HG03039 (cell line): ENCODE measurements around the gene BARHL1.
"Not testable (repeated sequence)": the region's sequence is repeated elsewhere in the genome, so short reads cannot be mapped to it uniquely, and the experiment has no call there.

Experiments used
- ATAC-seq: cut with Tn5 transposase; IDR thresholded peaks from one replicate; pipeline ENCODE4 v1.9.1; 2021; ENCODE audit warnings: mild to moderate bottlenecking, moderate library complexity; ENCODE audit not compliant: unreplicated experiment

Gene BARHL1

DNA sequence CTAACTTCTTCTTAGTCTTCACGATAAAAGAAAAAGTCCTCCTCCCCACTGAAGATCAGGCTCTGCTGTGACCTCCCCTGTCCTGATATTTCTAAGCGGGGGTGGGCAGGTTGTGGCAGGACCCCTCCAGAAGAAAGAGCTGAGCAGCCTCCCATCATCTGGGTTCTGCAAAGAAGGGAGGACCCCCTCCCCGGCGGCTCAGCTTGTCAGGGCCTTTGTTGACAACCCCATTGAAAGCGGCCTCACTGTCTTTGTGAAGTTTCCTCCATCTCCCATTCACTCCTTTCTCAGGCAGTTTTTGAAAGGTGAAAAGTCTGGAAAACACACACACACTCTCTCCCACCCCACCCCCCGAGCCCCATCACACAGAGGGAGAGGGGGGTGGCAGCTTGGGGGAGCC is 26.2 kb upstream of the BARHL1 start:
- ATAC-seq = no peak

GRCh38 chr9:132556714-132557113 is 25.7 kb upstream of the BARHL1 start:
- no peak for ATAC-seq

DNA sequence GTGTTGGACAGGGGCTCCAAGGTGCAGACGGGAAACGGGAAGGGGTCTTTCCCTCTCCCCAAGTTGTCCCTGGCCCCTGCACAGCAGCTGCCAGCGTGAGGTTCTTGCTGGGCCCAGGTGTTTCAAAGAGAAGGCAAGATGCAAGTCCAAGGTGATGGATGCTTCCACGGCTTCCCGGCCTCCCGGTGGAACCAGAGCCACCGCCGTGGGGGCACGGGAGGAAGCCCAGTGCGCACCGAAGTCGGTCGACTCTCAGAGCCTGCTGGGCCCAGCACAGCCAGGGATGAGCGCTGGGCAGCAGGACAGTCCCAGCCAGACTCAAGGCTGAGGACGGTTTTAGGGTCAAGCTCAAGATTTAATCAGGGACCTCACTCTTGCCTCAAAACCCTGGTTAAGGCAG is 25.2 kb upstream of the BARHL1 start:
- no peak for ATAC-seq

- no peak for ATAC-seq
Observed at GRCh38 chr9:132559711-132560110, 22.7 kb upstream of the BARHL1 start.

DNA sequence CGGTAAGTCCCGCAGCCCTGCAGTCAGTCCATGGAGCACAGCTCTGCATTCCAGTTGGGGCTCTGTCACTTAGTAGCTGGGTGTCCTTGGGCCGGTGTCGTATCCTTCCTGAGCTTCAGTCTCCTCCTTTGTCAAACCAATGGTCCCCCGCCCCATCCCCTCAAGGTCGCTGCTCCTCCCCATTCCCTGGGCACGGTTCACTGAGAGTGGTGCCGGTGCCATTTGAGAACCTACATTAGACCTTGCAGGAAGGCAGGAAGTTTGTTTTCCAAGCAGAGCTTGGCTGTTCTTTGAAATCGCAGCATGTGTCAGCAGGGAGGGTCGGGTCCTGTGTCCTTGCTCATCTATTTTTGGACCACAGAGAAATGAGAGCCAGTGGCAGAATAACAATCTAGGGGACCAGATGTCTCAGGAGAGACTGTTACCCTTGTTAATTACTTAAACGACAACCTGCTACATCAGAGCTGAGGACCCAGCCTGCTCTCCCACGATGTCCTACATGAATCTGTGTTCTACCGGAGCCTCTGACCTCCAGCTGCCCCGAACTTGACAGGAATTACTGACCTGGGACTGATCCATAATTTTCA is 21.7 kb upstream of the BARHL1 start:
- ATAC-seq = no peak

GRCh38 chr9:132562306-132562573 is 20.2 kb upstream of the BARHL1 start:
- ATAC-seq = no peak

GRCh38 chr9:132564526-132564925 is 17.9 kb upstream of the BARHL1 start:
- ATAC-seq = no peak

DNA sequence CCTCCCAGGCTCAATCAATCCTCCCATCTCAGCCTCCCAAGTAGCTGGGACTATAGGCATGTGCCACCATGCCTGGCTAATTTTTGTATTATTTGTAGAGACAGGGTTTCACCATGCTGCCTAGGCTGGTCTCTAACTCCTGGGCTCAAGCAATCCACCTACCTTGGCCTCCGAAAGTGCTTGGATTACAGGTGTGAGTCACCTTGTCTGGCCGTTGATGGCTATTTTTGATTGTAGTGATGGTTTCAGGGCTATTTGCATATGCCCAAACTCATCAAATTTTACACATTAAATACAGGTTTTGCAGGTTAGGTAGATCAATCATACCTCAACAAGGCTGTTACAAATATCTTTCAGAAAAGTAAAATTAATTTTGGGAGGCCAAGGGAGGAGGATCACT is 13.6 kb upstream of the BARHL1 start:
- not testable (repeated sequence) for ATAC-seq

DNA sequence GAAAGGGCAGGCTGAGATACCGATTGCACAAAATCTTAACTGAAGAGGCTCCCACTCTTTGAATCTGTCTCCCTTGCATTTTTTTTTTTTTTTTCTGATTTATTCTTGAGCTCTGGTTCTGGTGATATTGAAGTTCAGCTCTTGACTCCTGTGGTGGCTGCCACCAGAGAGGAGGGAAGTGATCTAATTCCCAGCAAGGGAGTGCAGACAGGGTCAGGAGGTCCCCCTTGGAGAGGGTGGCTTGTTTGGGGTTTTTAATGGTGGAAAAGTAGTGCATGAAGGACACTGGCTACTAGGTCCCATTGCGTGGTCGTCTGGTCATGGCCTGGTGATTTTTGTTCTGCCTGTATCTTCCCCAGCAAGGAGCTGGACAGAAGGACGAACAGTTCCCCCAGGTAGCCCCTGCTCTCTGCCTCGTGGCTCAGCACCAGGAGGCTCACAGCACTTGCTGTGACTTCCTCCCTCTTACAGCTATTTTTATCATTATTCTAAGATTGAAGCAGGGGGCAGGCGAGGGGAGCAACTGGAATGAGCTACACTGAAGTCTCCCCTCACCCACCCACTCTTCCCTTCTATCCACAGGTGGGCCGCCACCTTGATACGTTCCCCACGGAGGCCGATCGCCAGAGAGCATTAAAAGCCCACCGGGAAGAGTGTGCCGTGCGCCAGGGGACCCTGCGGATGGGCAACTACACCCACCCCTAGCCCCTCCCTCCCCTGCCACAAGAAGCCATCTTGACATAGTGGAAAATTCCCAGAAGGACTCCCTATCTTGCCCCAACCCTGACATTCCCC is 10.4 kb upstream of the BARHL1 start:
- ATAC-seq = no peak

DNA sequence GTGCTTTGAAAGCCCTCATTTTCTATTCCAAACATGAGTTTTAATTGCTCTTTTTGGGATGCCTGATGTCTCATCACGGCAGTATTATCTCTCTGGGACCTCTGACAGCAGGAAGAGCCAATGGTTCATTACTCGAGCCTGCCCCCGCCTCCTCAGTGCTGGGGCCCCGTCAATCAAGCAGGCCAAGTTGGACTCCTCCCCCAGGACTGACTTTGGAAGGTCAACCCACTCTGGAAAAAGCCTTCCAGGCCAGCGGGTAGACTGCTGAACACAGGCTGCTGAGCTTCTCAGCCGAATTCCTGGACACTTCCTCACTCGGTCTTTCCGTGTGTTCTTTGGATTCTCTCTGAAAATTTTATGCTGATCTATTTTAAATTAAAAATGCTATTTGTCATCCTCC is 9.5 kb upstream of the BARHL1 start:
- no peak for ATAC-seq

GRCh38 chr9:132575005-132575609 is 7.3 kb upstream of the BARHL1 start:
- ATAC-seq = no peak

- no peak for ATAC-seq
Observed at GRCh38 chr9:132575811-132576210, 6.6 kb upstream of the BARHL1 start.

DNA sequence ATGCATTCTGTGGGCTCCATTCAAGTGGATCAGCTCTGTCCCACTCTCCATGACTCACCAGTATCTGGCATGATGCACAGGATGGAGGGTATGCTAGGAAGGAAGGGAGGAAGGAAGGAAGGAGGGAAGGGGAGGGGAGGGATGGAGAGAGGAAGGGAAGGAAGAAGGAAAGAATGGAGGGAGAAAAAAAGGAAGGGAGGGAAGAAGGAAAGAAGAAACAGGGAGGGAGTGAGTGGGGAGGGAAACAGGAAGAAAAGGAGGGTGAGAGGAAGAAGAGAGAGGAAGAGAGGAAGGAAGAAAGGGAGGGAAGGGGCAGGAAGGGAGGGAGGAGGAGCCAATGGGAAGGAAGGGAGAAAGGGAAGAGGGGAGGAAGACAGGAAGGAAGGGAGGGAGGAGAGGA is 5.3 kb upstream of the BARHL1 start:
- ATAC-seq = no peak

GRCh38 chr9:132578367-132578932 is 4.0 kb upstream of the BARHL1 start:
- ATAC-seq = no peak

DNA sequence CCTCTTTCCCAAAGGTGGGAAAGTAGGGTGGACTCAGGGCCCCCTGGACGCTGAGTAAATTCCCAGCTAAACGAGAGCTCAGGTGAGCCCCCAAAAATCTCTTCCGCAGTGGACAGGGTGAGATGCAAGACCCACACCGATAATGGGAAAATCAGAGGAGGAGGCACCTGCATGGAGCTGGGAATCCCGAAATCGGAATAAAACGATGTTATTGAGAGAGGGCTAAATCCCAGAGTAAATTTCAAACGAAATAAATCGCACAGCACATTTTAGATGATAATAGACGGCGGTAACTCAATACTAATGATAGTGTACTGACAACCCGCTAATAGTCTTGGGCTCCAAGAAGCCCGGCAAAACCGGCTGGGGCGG is 3.0 kb upstream of the BARHL1 start:
- ATAC-seq = no peak

DNA sequence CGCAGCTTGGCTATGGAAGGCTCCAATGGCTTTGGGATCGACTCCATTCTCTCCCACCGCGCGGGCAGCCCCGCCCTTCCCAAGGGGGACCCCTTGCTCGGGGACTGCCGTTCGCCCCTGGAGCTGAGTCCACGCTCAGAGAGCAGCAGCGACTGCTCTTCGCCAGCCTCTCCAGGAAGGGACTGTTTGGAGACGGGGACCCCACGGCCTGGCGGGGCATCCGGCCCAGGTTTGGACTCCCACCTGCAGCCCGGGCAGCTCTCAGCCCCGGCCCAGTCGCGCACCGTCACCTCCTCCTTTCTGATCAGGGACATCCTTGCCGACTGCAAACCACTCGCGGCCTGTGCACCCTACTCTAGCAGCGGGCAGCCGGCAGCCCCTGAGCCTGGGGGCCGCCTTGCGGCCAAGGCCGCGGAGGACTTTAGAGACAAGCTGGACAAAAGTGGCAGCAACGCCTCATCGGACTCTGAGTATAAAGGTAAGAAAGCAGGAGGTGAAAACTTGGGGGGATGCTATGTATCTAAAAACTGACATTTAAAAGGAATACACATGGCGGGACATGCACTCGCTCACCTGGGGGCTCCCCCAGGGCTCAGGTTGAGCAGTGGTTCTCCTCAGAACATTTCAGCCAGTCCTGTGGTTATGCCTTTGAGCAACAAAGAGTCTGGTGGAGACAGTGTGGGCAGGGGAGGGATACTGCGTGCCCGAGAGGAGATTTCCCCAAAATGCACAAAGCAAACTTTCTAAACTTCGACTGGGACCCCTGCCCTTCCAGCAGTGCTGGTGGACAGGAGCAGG is 579 bp downstream of the BARHL1 start:
- ATAC-seq = no peak

DNA sequence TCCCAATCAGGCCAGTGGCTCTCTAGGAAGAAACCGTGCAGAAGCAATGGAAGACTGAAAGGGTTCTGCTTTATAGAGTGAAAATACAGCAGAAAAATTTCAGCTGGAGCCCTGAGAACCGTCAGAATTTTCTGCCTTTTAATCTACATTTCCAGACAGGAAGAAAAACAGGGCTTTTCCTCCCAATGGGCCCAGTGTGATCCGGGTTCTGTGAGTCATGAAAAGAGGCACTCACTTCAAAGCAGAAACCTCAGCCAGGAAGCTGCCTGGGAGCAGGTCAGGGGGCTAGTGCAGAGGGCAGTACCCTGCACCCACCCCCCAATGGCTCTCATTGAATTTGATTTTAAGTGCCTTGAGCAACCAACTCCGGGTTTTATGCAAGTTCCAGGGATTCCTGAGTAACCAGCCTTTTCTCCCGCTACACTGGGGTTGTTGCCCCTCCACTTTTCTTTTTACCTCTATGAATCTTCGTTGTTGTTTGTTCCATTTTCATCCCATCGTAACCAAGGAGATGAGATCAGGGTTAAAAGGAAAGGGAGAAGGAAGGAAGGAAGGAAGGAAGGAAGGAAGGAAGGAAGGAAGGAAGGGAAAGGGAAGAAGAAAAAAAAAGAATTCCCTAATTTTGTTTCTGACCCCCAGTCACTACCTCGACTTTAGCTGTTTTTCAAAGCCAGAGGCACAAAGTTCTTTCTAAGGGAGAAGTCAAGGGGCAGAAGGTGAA is 1.3 kb downstream of the BARHL1 start:
- no peak for ATAC-seq

- no peak for ATAC-seq
Observed at GRCh38 chr9:132584601-132585560, 2.5 kb downstream of the BARHL1 start.

GRCh38 chr9:132585954-132586829 is 3.8 kb downstream of the BARHL1 start:
- no peak for ATAC-seq
